ENCODE results near the gene ALDH3A2.
A peak's percentile ranks its signal among the peaks of the same experiment; 100 is the strongest.
"Not testable (repeated sequence)": the region's sequence is repeated elsewhere in the genome, so short reads cannot be mapped to it uniquely, and the experiment has no call there.

Gene ALDH3A2

GRCh38 chr17:19651451-19652238, 3.1 kb downstream of the ALDH3A2 start:
- no peak for DNase-seq

GRCh38 chr17:19652595-19652994, 4.0 kb downstream of the ALDH3A2 start:
- DNase-seq: no peak

GRCh38 chr17:19654342-19654886, 5.9 kb downstream of the ALDH3A2 start:
- DNase-seq: no peak

GRCh38 chr17:19654896-19655295, 6.3 kb downstream of the ALDH3A2 start:
- DNase-seq: no peak

GRCh38 chr17:19656336-19656735, 7.8 kb downstream of the ALDH3A2 start:
- no peak for DNase-seq

- no peak for DNase-seq
Measured at GRCh38 chr17:19656851-19657581, 8.5 kb downstream of the ALDH3A2 start.

GRCh38 chr17:19659366-19660177, 11.0 kb downstream of the ALDH3A2 start:
- DNase-seq: no peak

GRCh38 chr17:19660219-19660870, 11.8 kb downstream of the ALDH3A2 start:
- no peak for DNase-seq

GRCh38 chr17:19661121-19661520, 12.6 kb downstream of the ALDH3A2 start:
- DNase-seq: no peak

- no peak for DNase-seq
Measured at GRCh38 chr17:19663097-19663496, 14.5 kb downstream of the ALDH3A2 start.

- DNase-seq: no peak
Measured at GRCh38 chr17:19664136-19664820, 15.7 kb downstream of the ALDH3A2 start.

GRCh38 chr17:19664821-19665181, 16.2 kb downstream of the ALDH3A2 start:
- no peak for DNase-seq

GRCh38 chr17:19669680-19670079, 21.1 kb downstream of the ALDH3A2 start:
- not testable (repeated sequence) for DNase-seq

- no peak for DNase-seq
Measured at GRCh38 chr17:19670908-19671307, 22.4 kb downstream of the ALDH3A2 start.

GRCh38 chr17:19671433-19671832, 22.9 kb downstream of the ALDH3A2 start:
- DNase-seq: no peak

- DNase-seq: peak; percentile 24
Measured at GRCh38 chr17:19672009-19672750, 23.6 kb downstream of the ALDH3A2 start.

GRCh38 chr17:19673623-19674022, 25.1 kb downstream of the ALDH3A2 start:
- DNase-seq: no peak

GRCh38 chr17:19676896-19677295, 28.3 kb downstream of the ALDH3A2 start:
- DNase-seq: no peak

- no peak for DNase-seq
Measured at GRCh38 chr17:19677736-19678379, 29.3 kb downstream of the ALDH3A2 start.

- DNase-seq: no peak
Measured at GRCh38 chr17:19678581-19679453, 30.3 kb downstream of the ALDH3A2 start.
